H1 (cell line): Measurements from ENCODE around the gene TMSB10. TPM values are rescaled to one million over a fixed set of nuclear protein-coding genes. Genes with fewer than 3 reads are reported as not detected.

Experiments used
- CTCF ChIA-PET: fragments of 300-600 bp; sonication (Branson Sonifier 250); formaldehyde crosslinking; loops from one replicate; lab custom pipeline; 2021; ENCODE audit not compliant: partially characterized antibody; lab: Charles Lee
- POLR2A ChIA-PET: fragments of 300-600 bp; sonication (Branson Sonifier 250); formaldehyde crosslinking; loops from one replicate; lab custom pipeline; 2021; ENCODE audit warnings: inconsistent platforms; ENCODE audit not compliant: partially characterized antibody; lab: Charles Lee
- DNase-seq, 2 experiments: peaks; one replicate each; pipeline versions ENCODE4 v3.0.0 to v3.0.0-alpha.2; 2010 to 2022; ENCODE audit warnings: low spot score in 2 of 2, low read depth in 1 of 2, mixed read lengths in 1 of 2
- FAIRE-seq: peaks from 2 replicates; lab custom pipeline; 2011; peaks lifted over from hg19 to GRCh38; lab: Jason Lieb, UNC
- H2AFZ ChIP-seq: 2 replicates; pipeline ENCODE4 v1.8.1; 2012; ENCODE audit warnings: low read length, inconsistent platforms
- H2AK5ac ChIP-seq: 2 replicates; pipeline ENCODE4 v1.6.1; 2013; ENCODE audit warnings: low read depth, low read length
- H2BK120ac ChIP-seq: replicated peaks from 2 replicates; pipeline ENCODE3; 2013; ENCODE audit warnings: low read depth, low read length, inconsistent platforms
- H2BK12ac ChIP-seq: 2 replicates; pipeline ENCODE4 v1.6.1; 2013; ENCODE audit warnings: low read depth, low read length
- H2BK15ac ChIP-seq: 2 replicates; pipeline ENCODE4 v1.6.1; 2013; ENCODE audit warnings: low read length
- H2BK20ac ChIP-seq: 2 replicates; pipeline ENCODE4 v1.6.1; 2013; ENCODE audit warnings: low read length
- H2BK5ac ChIP-seq: 2 replicates; pipeline ENCODE4 v1.6.1; 2013; ENCODE audit warnings: low read depth, low read length
- H3K14ac ChIP-seq: 2 replicates; pipeline ENCODE4 v1.6.1; 2013; ENCODE audit warnings: inconsistent platforms; ENCODE audit not compliant: insufficient read length
- H3K18ac ChIP-seq: 2 replicates; pipeline ENCODE4 v1.6.1; 2013; ENCODE audit warnings: low read length; ENCODE audit errors: extremely low read depth
- H3K23ac ChIP-seq: 2 replicates; pipeline ENCODE4 v1.6.1; 2013; ENCODE audit warnings: inconsistent platforms; ENCODE audit not compliant: insufficient read length
- H3K23me2 ChIP-seq: 2 replicates; pipeline ENCODE4 v1.6.1; 2013; ENCODE audit warnings: low read depth, low read length
- H3K27ac ChIP-seq: 2 replicates; pipeline ENCODE4 v1.6.1; 2011; ENCODE audit warnings: low read depth, low read length, inconsistent platforms
- H3K27me3 ChIP-seq, 4 experiments: replicated peaks in 1 of 4; 1 replicate in 1 of 4; 2 replicates in 3 of 4; pipeline versions ENCODE4 v1.6.1 to v1.8.1; 2011 to 2013; ENCODE audit warnings: low read length in 3 of 4, mild to moderate bottlenecking in 3 of 4, inconsistent platforms in 2 of 4, mixed read lengths in 2 of 4, moderate library complexity in 1 of 4; ENCODE audit not compliant: control insufficient read depth in 3 of 4, insufficient read depth in 3 of 4; ENCODE audit errors: extremely low read depth in 1 of 4
- H3K36me3 ChIP-seq, 4 experiments: 2 replicates each; pipeline versions ENCODE4 v1.6.1 to v1.8.1; 2011 to 2013; ENCODE audit warnings: mild to moderate bottlenecking in 4 of 4, low read length in 3 of 4, moderate library complexity in 2 of 4, control low read depth in 1 of 4, inconsistent platforms in 1 of 4; ENCODE audit not compliant: insufficient read depth in 4 of 4, control insufficient read depth in 2 of 4
- H3K4ac ChIP-seq: replicated peaks from 2 replicates; pipeline ENCODE3; 2013; ENCODE audit warnings: low read length, low read depth, mixed read lengths, inconsistent platforms; ENCODE audit not compliant: insufficient read length
- H3K4me1 ChIP-seq, 4 experiments: replicated peaks in 1 of 4; 1 replicate in 1 of 4; 2 replicates in 3 of 4; pipeline versions ENCODE4 v1.6.1 to v1.8.1; 2011 to 2013; ENCODE audit warnings: low read length in 3 of 4, inconsistent platforms in 2 of 4, mixed read lengths in 1 of 4; ENCODE audit not compliant: insufficient read depth in 4 of 4, control insufficient read depth in 3 of 4
- H3K4me2 ChIP-seq, 2 experiments: 2 replicates each; pipeline versions ENCODE4 v1.6.1 to v1.8.1; 2011 to 2013; ENCODE audit warnings: low read depth in 2 of 2, low read length in 2 of 2, control low read depth in 1 of 2, inconsistent platforms in 1 of 2, mild to moderate bottlenecking in 1 of 2; ENCODE audit not compliant: insufficient read depth in 1 of 2
- H3K4me3 ChIP-seq, 4 experiments: fragments of 200-600, 300-600 bp in 1 of 4; sonication (generic), shearing (Covaris generic), sonication (Bioruptor Twin) in 1 of 4; 2 replicates each; pipeline versions ENCODE4 v1.5.1 to v1.8.1; 2011 to 2016; ENCODE audit warnings: low read length in 4 of 4, low read depth in 3 of 4, control low read depth in 2 of 4, inconsistent platforms in 2 of 4, mild to moderate bottlenecking in 2 of 4, mixed read lengths in 1 of 4, moderate library complexity in 1 of 4; ENCODE audit not compliant: insufficient read depth in 2 of 4; ENCODE audit errors: extremely low read depth in 1 of 4
- H3K56ac ChIP-seq: replicated peaks from 2 replicates; pipeline ENCODE3; 2013; ENCODE audit warnings: low read depth, mild to moderate bottlenecking, mixed read lengths, low read length, inconsistent platforms; ENCODE audit not compliant: insufficient read length
- H3K79me1 ChIP-seq: 2 replicates; pipeline ENCODE4 v1.6.1; 2013; ENCODE audit warnings: low read depth, low read length, control low read depth
- H3K79me2 ChIP-seq, 2 experiments: 2 replicates each; pipeline versions ENCODE4 v1.6.1 to v1.8.1; 2012 to 2013; ENCODE audit warnings: low read length in 2 of 2, mild to moderate bottlenecking in 2 of 2, inconsistent platforms in 1 of 2; ENCODE audit not compliant: insufficient read depth in 2 of 2, control insufficient read depth in 1 of 2
- H3K9ac ChIP-seq, 4 experiments: replicated peaks in 1 of 4; 1 replicate in 1 of 4; 2 replicates in 3 of 4; pipeline versions ENCODE4 v1.6.1 to v1.8.1; 2011 to 2013; ENCODE audit warnings: low read depth in 3 of 4, low read length in 3 of 4, control low read depth in 2 of 4, mild to moderate bottlenecking in 2 of 4, moderate library complexity in 2 of 4, inconsistent platforms in 1 of 4; ENCODE audit errors: extremely low read depth in 1 of 4
- H3K9me3 ChIP-seq, 2 experiments: 2 replicates each; pipeline versions ENCODE4 v1.6.1 to v1.8.1; 2012 to 2013; ENCODE audit warnings: mild to moderate bottlenecking in 2 of 2, moderate library complexity in 2 of 2, control low read depth in 1 of 2, inconsistent platforms in 1 of 2, low read depth in 1 of 2, low read length in 1 of 2, mixed read lengths in 1 of 2; ENCODE audit not compliant: insufficient read depth in 2 of 2
- H4K20me1 ChIP-seq, 2 experiments: replicated peaks in 1 of 2; 2 replicates each; pipeline versions ENCODE3 to v1.8.1; 2011 to 2013; ENCODE audit warnings: inconsistent platforms in 2 of 2, low read length in 2 of 2, mild to moderate bottlenecking in 1 of 2; ENCODE audit not compliant: insufficient read depth in 2 of 2, control insufficient read depth in 1 of 2
- H4K5ac ChIP-seq: 2 replicates; pipeline ENCODE4 v1.6.1; 2013; ENCODE audit warnings: low read length, low read depth, mixed read lengths, inconsistent platforms; ENCODE audit not compliant: insufficient read length
- H4K8ac ChIP-seq: 2 replicates; pipeline ENCODE4 v1.8.0; 2013; ENCODE audit warnings: mild to moderate bottlenecking, moderate library complexity, low read length, inconsistent platforms; ENCODE audit not compliant: insufficient read depth; ENCODE audit errors: extremely low read depth
- H4K91ac ChIP-seq: replicated peaks from 2 replicates; pipeline ENCODE3; 2013; ENCODE audit warnings: low read length, mixed read lengths, inconsistent platforms; ENCODE audit not compliant: insufficient read length
- CREB1 ChIP-seq: IDR thresholded peaks from 2 replicates; pipeline ENCODE4 v1.6.1; 2012; ENCODE audit warnings: inconsistent platforms
- EGR1 ChIP-seq: IDR thresholded peaks from 2 replicates; pipeline ENCODE4 v1.6.1; 2011; ENCODE audit warnings: low read depth, low read length, borderline replicate concordance
- EP300 ChIP-seq, 2 experiments: IDR thresholded peaks; 1 replicate in 1 of 2; 2 replicates in 1 of 2; pipeline ENCODE4 v1.6.1; 2011 to 2012; ENCODE audit warnings: low read depth in 2 of 2, low read length in 2 of 2, mild to moderate bottlenecking in 2 of 2, borderline replicate concordance in 1 of 2, inconsistent platforms in 1 of 2, moderate library complexity in 1 of 2
- EZH2 ChIP-seq: fragments of 200-600 bp; sonication (generic); IDR thresholded peaks from 2 replicates; pipeline ENCODE4 v1.7.1; 2012; ENCODE audit warnings: low read depth, mild to moderate bottlenecking, moderate library complexity, low read length, inconsistent platforms; ENCODE audit not compliant: severe bottlenecking
- JUND ChIP-seq: IDR thresholded peaks from 2 replicates; pipeline ENCODE4 v1.6.1; 2011; ENCODE audit warnings: mild to moderate bottlenecking, improper control_type of control experiment, low read length
- PHF8 ChIP-seq: fragments of 200-600 bp; sonication (generic); conservative IDR thresholded peaks from 2 replicates; pipeline ENCODE4 v1.7.1; 2012; ENCODE audit warnings: low read depth, mild to moderate bottlenecking, inconsistent platforms, low read length, moderate library complexity
- WGBS, 2 experiments: shearing (Covaris generic) in 1 of 2; methylation state at CpG; one replicate each; pipeline versions ENCODE4 v1.1.6 to v1.1.7; 2013 to 2015; ENCODE audit warnings: low lambda C conversion rate in 2 of 2, mixed read lengths in 2 of 2, inconsistent platforms in 1 of 2, low coverage in 1 of 2, missing lambda C conversion rate in 1 of 2; ENCODE audit not compliant: insufficient replicate concordance in 2 of 2, insufficient coverage in 1 of 2, insufficient read length in 1 of 2; ENCODE audit errors: extremely low coverage in 1 of 2, missing lambda C conversion rate in 1 of 2; 5-methylcytosine and 5-hydroxymethylcytosine counted together
- polyA plus RNA-seq, 7 experiments: library from polyadenylated mRNA; depleted of rRNA in 3 of 7; stranded (reverse) in 5 of 7; unstranded in 2 of 7; fragments of >200 nt in 5 of 7; fragments of 200-250 nt in 2 of 7; gene quantifications; 1 replicate in 5 of 7; 2 replicates in 1 of 7; 4 replicates in 1 of 7; pipeline versions ENCODE4 v1.2.1 to v1.2.3, GENCODE V29; 2011 to 2013; ENCODE audit warnings: missing spikeins in 2 of 7, mixed read lengths in 2 of 7
- total RNA-seq: library from RNA; stranded (reverse); fragmentation: NEBNext Ultra II Directional; extraction: Animal tissue kit (Norgen Biotek cat#: 25700); gene quantifications from 2 replicates; pipeline ENCODE4 v1.2.1, GENCODE V29; 2021
- TF ChIP-seq, protein P1 (sequence below): IDR thresholded peaks from 2 replicates; pipeline ENCODE4 v1.6.1; 2012; ENCODE audit warnings: inconsistent platforms
- TF ChIP-seq, protein P2 (sequence below): IDR thresholded peaks from 2 replicates; pipeline ENCODE4 v1.6.1; 2011; ENCODE audit warnings: low read length, improper control_type of control experiment

TMSB10 gene
- total and polyA plus RNA-seq, 2 of the 8 experiments (the other 6 are each of a cell fraction or from before 2014, with no cell fraction given) = 593 to 1,075 TPM

DNA sequence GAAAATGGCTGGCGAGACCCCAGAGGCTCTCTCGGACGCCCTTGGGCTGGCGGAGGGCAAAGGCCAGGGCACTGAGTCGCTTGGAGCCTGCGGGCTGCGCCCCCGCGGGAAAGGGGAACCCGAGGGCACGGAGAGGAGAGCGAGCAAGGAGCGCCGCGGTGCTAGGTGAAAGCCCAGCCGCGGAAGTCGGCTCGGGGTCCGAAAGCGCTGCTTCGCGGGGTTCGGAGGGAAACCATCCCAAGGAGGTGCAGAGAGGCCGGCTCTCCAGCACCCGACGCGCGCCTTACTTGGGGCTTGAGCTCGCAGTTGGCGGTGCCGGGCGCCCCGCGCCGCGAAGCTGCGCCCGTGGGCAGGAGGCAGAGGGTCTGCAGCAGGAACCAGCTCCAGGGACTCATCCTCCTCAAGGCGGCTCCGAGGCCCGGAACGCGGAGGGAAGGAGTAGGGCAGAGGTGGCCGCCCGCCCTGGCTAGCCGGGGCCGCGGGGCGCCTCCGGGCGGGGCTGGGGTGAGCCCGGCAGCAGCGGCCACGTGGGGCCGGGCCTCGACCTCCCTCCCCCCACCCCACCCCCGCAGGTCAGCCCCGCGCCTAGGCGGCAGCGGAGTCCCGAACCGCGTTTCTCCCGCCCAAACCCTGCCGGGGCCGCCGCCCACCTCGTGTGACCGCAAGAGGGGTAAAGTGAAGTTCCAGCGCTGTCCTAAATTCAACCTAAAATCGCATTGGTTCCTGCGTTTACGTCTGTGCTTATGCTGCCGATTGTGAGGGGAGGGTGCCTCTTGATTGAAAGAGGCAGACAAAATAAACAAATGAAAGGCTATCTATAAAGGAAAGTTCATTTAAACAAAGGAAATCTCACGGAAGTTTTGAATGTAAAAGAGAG lies 24.6 kb upstream of the TMSB10 start, which contains the start of gene TRABD2A:
TRABD2A (minus strand) TSS at position 440 of the 877 bp plus-strand sequence; CDS start at position 395, 45 bp downstream.
- H3K14ac ChIP-seq = no peak within 1 kb of the TSS
- peak within 1 kb of the TSS; percentile 36 to 76 (median 66); a peak in 6 of 7 replicates for H3K9ac ChIP-seq
- H3K27me3 ChIP-seq = peaks cover 12 to 42% (median 39%) of the 10 kb centered on the region in 4 experiments
- H2AFZ ChIP-seq = peak within 1 kb of the TSS; percentile 52; the same call in 1 of the 2 replicates
- peak within 1 kb of the TSS; percentile 10 for H2BK120ac ChIP-seq
- no peak within 1 kb of the TSS for H3K56ac ChIP-seq
- H3K27ac ChIP-seq = no peak within 1 kb of the TSS
- peak within 1 kb of the TSS; percentile 93 to 95 for H3K4me2 ChIP-seq
- H3K79me2 ChIP-seq = no peaks in the 10 kb centered on the region
- peak within 1 kb of the TSS; percentile 90; the same call in 1 of the 2 replicates for H4K8ac ChIP-seq
- H2BK5ac ChIP-seq = no peak within 1 kb of the TSS; the same call in 1 of the 2 replicates
- no peaks in the 10 kb centered on the region for H3K36me3 ChIP-seq
- no peak within 1 kb of the TSS for H2AK5ac ChIP-seq
- no peak within 1 kb of the TSS for H4K91ac ChIP-seq
- H2BK20ac ChIP-seq = peak within 1 kb of the TSS; percentile 80; the same call in 1 of the 2 replicates
- FAIRE-seq = no peak
- peak in 1 of 2 experiments; percentile 84 for DNase-seq
- peak within 1 kb of the TSS; percentile 44 for H2BK12ac ChIP-seq
- H2BK15ac ChIP-seq = 0 out of 2 replicates have a peak within 1 kb of the TSS, but pooled peaks have one; percentile 72
- H3K79me1 ChIP-seq = no peaks in the 10 kb centered on the region; the same call in 1 of the 2 replicates
- POLR2A ChIA-PET = interaction anchor here (0.9 to 1.6 kb wide), 9 partner anchors 7 to 150 kb away, joined by 3 to 5 read pairs (median 3); no protein-coding TSS in a partner anchor
- CTCF ChIA-PET = interaction anchor here (0.7 to 8.1 kb wide), 13 partner anchors 11 to 404 kb away, joined by 3 to 38 read pairs (median 3); no protein-coding TSS in a partner anchor
- peak within 1 kb of the TSS; percentile 96 for H3K18ac ChIP-seq
- H3K23ac ChIP-seq = no peak within 1 kb of the TSS
- no peak within 1 kb of the TSS for H4K5ac ChIP-seq
- peak within 1 kb of the TSS; percentile 41 for H3K4ac ChIP-seq
- 2% methylated on average over 51 of the region's 77 CpGs; no CpG with 5 or more reads in 1 of the 2 experiments for WGBS, 2 experiments
- no peaks in the 10 kb centered on the region for H3K9me3 ChIP-seq
- H3K4me1 ChIP-seq = peaks cover 0 to 3% (median under 1%) of the 10 kb centered on the region in 4 experiments; a peak in 3 of 7 replicates
- peak within 1 kb of the TSS; percentile 57 to 86 (median 70) for H3K4me3 ChIP-seq
- H4K20me1 ChIP-seq = peaks cover 0 to 5% of the 10 kb centered on the region in 2 experiments
- peaks cover 18% of the 10 kb centered on the region for H3K23me2 ChIP-seq
- TF ChIP-seq EZH2 (peak; percentile 73), CREB1 (no peak), EP300 (IDR thresholded peaks at IDR 0.05; ENCODE audit: borderline replicate concordance in 1 of 2, low read depth in 2 of 2, low read length in 2 of 2) (no peak), PHF8 (no peak; the same call in 1 of the 2 replicates), EGR1 (peak; percentile 70; the same call in 1 of the 2 replicates), JUND (no peak)
- TF ChIP-seq, protein P1, sequence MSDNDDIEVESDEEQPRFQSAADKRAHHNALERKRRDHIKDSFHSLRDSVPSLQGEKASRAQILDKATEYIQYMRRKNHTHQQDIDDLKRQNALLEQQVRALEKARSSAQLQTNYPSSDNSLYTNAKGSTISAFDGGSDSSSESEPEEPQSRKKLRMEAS = peak; percentile 88
- TF ChIP-seq, protein P2, sequence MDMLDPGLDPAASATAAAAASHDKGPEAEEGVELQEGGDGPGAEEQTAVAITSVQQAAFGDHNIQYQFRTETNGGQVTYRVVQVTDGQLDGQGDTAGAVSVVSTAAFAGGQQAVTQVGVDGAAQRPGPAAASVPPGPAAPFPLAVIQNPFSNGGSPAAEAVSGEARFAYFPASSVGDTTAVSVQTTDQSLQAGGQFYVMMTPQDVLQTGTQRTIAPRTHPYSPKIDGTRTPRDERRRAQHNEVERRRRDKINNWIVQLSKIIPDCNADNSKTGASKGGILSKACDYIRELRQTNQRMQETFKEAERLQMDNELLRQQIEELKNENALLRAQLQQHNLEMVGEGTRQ = 0 out of 2 replicates have a peak, but pooled peaks have one; percentile 28
